Nephron (organoid): Measurements from ENCODE around the gene C21orf58.

Source experiments
- H3K27ac Mint-ChIP-seq, 3 experiments: 2 replicates each; pipeline ENCODE4 v1.8.0; 2020; ENCODE audit warnings: mixed read lengths in 3 of 3, mild to moderate bottlenecking in 2 of 3, moderate library complexity in 1 of 3
- H3K27me3 Mint-ChIP-seq: 2 replicates; pipeline ENCODE4 v1.8.0; 2021; ENCODE audit warnings: low read depth, mild to moderate bottlenecking, moderate library complexity, mixed read lengths
- H3K36me3 Mint-ChIP-seq: 2 replicates; pipeline ENCODE4 v1.8.0; 2020; ENCODE audit warnings: low read depth, mixed read lengths
- H3K4me1 Mint-ChIP-seq: 2 replicates; pipeline ENCODE4 v1.8.0; 2020; ENCODE audit warnings: mixed read lengths
- H3K4me3 Mint-ChIP-seq, 3 experiments: 2 replicates each; pipeline ENCODE4 v1.8.0; 2020; ENCODE audit warnings: mild to moderate bottlenecking in 3 of 3, mixed read lengths in 3 of 3, moderate library complexity in 2 of 3
- H3K9me3 Mint-ChIP-seq: 2 replicates; pipeline ENCODE4 v1.8.0; 2020; ENCODE audit warnings: mixed read lengths
- CTCF ChIP-seq, 3 experiments: fragments of 200-600 bp; sonication (generic); IDR thresholded peaks; one replicate each; pipeline ENCODE4 v1.5.0; 2021; ENCODE audit warnings: antibody characterized with exemption in 3 of 3; ENCODE audit not compliant: unreplicated experiment in 3 of 3

The C21orf58 gene

GRCh38 chr21:46326110-46326703, 2.5 kb upstream of the C21orf58 start:
- H3K27ac Mint-ChIP-seq = peak overlapping the region in 1 of 3 experiments; percentile 86
- H3K4me1 Mint-ChIP-seq = peaks cover 26% of the 10 kb centered on the region
- TF ChIP-seq CTCF (IDR thresholded peaks at IDR 0.05; ENCODE audit: unreplicated experiment in 3 of 3) = no peak

GRCh38 chr21:46325073-46325912, 1.6 kb upstream of the C21orf58 start:
- no peaks in the 10 kb centered on the region for H3K9me3 Mint-ChIP-seq

More at GRCh38 chr21:46326110-46326703, 2.5 kb upstream of the C21orf58 start:
- H3K36me3 Mint-ChIP-seq = peaks cover 32% of the 10 kb centered on the region
- peak overlapping the region; percentile 57 to 97 (median 87) for H3K4me3 Mint-ChIP-seq
- no peaks in the 10 kb centered on the region for H3K9me3 Mint-ChIP-seq
- H3K27me3 Mint-ChIP-seq = no peaks in the 10 kb centered on the region

GRCh38 chr21:46324390-46325072, 861 bp upstream of the C21orf58 start:
- H3K36me3 Mint-ChIP-seq = peaks cover 27% of the 10 kb centered on the region
- H3K27ac Mint-ChIP-seq = peak overlapping the region in 2 of 3 experiments; percentile 83 to 98
- no peaks in the 10 kb centered on the region for H3K9me3 Mint-ChIP-seq
- no peaks in the 10 kb centered on the region for H3K27me3 Mint-ChIP-seq
- no peak for TF ChIP-seq CTCF (IDR thresholded peaks at IDR 0.05; ENCODE audit: unreplicated experiment in 3 of 3)
- peaks cover 33% of the 10 kb centered on the region for H3K4me1 Mint-ChIP-seq
- peak overlapping the region; percentile 93 to 97 (median 97) for H3K4me3 Mint-ChIP-seq

More at GRCh38 chr21:46325073-46325912, 1.6 kb upstream of the C21orf58 start:
- peak in 1 of 3 experiments; percentile 32 for TF ChIP-seq CTCF (IDR thresholded peaks at IDR 0.05; ENCODE audit: unreplicated experiment in 3 of 3)
- H3K36me3 Mint-ChIP-seq = peaks cover 28% of the 10 kb centered on the region
- H3K4me1 Mint-ChIP-seq = peaks cover 33% of the 10 kb centered on the region
- H3K27me3 Mint-ChIP-seq = no peaks in the 10 kb centered on the region
- H3K27ac Mint-ChIP-seq = peak overlapping the region; percentile 57 to 86 (median 65)
- peak overlapping the region; percentile 87 to 97 (median 93) for H3K4me3 Mint-ChIP-seq

- Mint-ChIP-seq H3K9me3 (no peaks in the 10 kb centered on the region), H3K4me3 (peak overlapping the region; percentile 93 to 97 (median 97)), H3K27me3 (no peaks in the 10 kb centered on the region), H3K27ac (peak overlapping the region; percentile 61 to 92 (median 88)), H3K4me1 (peaks cover 33% of the 10 kb centered on the region), H3K36me3 (peaks cover 19% of the 10 kb centered on the region)
- TF ChIP-seq CTCF (IDR thresholded peaks at IDR 0.05; ENCODE audit: unreplicated experiment in 3 of 3) = no peak
Observed at GRCh38 chr21:46323227-46323709, 402 bp downstream of the C21orf58 start.

GRCh38 chr21:46322351-46323226, 1.1 kb downstream of the C21orf58 start:
- Mint-ChIP-seq H3K27ac (peak overlapping the region; percentile 61 to 92 (median 88)), H3K4me3 (peak overlapping the region; percentile 93 to 97 (median 97)), H3K36me3 (peaks cover 14% of the 10 kb centered on the region), H3K9me3 (no peaks in the 10 kb centered on the region), H3K4me1 (peaks cover 33% of the 10 kb centered on the region), H3K27me3 (no peaks in the 10 kb centered on the region)
- TF ChIP-seq CTCF (IDR thresholded peaks at IDR 0.05; ENCODE audit: unreplicated experiment in 3 of 3) = no peak
